SK-MEL-5 (cell line): ENCODE results near the gene DPPA3. TPM values are rescaled to one million over a fixed set of nuclear protein-coding genes. Genes with fewer than 3 reads are reported as not detected.
"Not testable (repeated sequence)": the region's sequence is repeated elsewhere in the genome, so short reads cannot be mapped to it uniquely, and the experiment has no call there.

ENCODE experiments used
- DNase-seq: peaks from one replicate; pipeline ENCODE4 v3.0.0-alpha.2; 2016; ENCODE audit warnings: low read depth, low spot score
- in situ Hi-C: cut with HindIII; loops from 2 replicates; pipeline ENCODE4 v1.10.0; 2016; ENCODE audit warnings: low sequenced_read_pairs, high pct_unique_total_duplicates, low pct_unique_long_range_greater_than_20kb
- total RNA-seq: library from RNA; depleted of rRNA; stranded (reverse); fragments of >200 nt; shearing (Covaris generic); gene quantifications from 2 replicates; pipeline ENCODE4 v1.2.3, GENCODE V29; 2014

The DPPA3 gene
- total RNA-seq, 1 experiment from 2014 or later = not detected

- in situ Hi-C loops = no loop called here
- peak; percentile 54 for DNase-seq
Measured at GRCh38 chr12:7716381-7716780, 5.1 kb downstream of the DPPA3 start.

- no peak for DNase-seq
- in situ Hi-C loops = no loop called here
Measured at GRCh38 chr12:7719946-7720730, 8.9 kb downstream of the DPPA3 start.

GRCh38 chr12:7723926-7724325 is 12.7 kb downstream of the DPPA3 start:
- no peak for DNase-seq
- in situ Hi-C loops = no loop called here

- in situ Hi-C loops = no loop called here
Measured at GRCh38 chr12:7729746-7730145, 18.5 kb downstream of the DPPA3 start.

GRCh38 chr12:7730984-7731383 is 19.8 kb downstream of the DPPA3 start:
- DNase-seq, in situ Hi-C loops: not testable (repeated sequence)

More at GRCh38 chr12:7729746-7730145, 18.5 kb downstream of the DPPA3 start:
- no peak for DNase-seq

GRCh38 chr12:7731486-7731885 is 20.3 kb downstream of the DPPA3 start:
- no peak for DNase-seq

GRCh38 chr12:7732993-7733392 is 21.8 kb downstream of the DPPA3 start:
- DNase-seq = no peak
- in situ Hi-C loops = no loop called here

More at GRCh38 chr12:7731486-7731885, 20.3 kb downstream of the DPPA3 start:
- in situ Hi-C loops = no loop called here

- no peak for DNase-seq
- in situ Hi-C loops = no loop called here
Measured at GRCh38 chr12:7747246-7747645, 36.0 kb downstream of the DPPA3 start, which contains the start of gene CLEC4C. Gene CLEC4C, minus strand, starts transcription at chr12:7747375. Its CDS starts 27 bp downstream, at chr12:7747348.

- DNase-seq = no peak
- in situ Hi-C loops = no loop called here
Measured at GRCh38 chr12:7748852-7749251, 37.6 kb downstream of the DPPA3 start.

- DNase-seq = no peak
- in situ Hi-C loops = no loop called here
Measured at GRCh38 chr12:7749442-7749841, 38.2 kb downstream of the DPPA3 start.

GRCh38 chr12:7750350-7750749 is 39.1 kb downstream of the DPPA3 start:
- in situ Hi-C loops = no loop called here
- DNase-seq = no peak

- in situ Hi-C loops = no loop called here
- no peak for DNase-seq
Measured at GRCh38 chr12:7751394-7751793, 40.2 kb downstream of the DPPA3 start.

- in situ Hi-C loops, DNase-seq: not testable (repeated sequence)
Measured at GRCh38 chr12:7751941-7752922, 41.0 kb downstream of the DPPA3 start.

GRCh38 chr12:7755668-7756067 is 44.4 kb downstream of the DPPA3 start:
- in situ Hi-C loops = not testable (repeated sequence)

GRCh38 chr12:7756993-7757392 is 45.8 kb downstream of the DPPA3 start:
- in situ Hi-C loops = no loop called here
- DNase-seq = no peak

More at GRCh38 chr12:7755668-7756067, 44.4 kb downstream of the DPPA3 start:
- DNase-seq = not testable (repeated sequence)

- DNase-seq = no peak
Measured at GRCh38 chr12:7758766-7759140, 47.5 kb downstream of the DPPA3 start.

More at GRCh38 chr12:7758766-7759140, 47.5 kb downstream of the DPPA3 start:
- in situ Hi-C loops = no loop called here
